ENCODE results near the gene PPP6R2.

DNA sequence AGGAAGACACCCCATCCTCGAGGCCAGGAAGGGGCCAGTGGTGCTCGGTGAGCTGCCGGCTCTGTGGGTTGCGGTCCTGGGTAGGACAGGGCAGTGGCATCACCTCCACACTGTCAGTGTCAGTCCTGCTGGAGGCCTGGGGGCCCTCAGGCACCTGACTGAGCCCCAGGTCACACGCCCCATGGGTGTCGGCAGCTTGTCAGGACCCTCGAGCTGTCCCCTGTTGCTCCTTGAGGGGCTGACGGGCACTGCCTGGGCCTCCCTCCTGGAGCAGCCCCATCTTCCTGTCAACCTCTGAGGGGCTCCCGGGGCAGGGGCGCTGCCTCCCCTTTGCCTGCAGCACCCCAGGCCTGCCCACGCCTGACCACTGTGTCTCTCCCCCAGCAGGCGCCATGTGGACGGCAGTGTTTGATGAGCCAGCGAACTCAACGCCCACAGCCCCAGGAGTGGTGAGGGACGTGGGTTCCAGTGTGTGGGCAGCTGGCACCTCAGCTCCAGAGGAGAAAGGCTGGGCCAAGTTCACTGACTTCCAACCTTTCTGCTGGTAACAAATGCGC lies 96.3 kb downstream of the PPP6R2 start:
- TF ChIP-seq POLR2A (IDR thresholded peaks at IDR 0.05; ENCODE audit: low read depth, low read length) (no peak), TAF1 (IDR thresholded peaks at IDR 0.05; ENCODE audit: low read depth, low read length) (no peak)

Data from GM12891 (cell line).